HuH-7.5 (cell line): ENCODE data around the gene ITGB5.
A peak's percentile ranks its signal among the peaks of the same experiment; 100 is the strongest.
"Not testable (repeated sequence)": the region's sequence is repeated elsewhere in the genome, so short reads cannot be mapped to it uniquely, and the experiment has no call there.

ENCODE experiments used
- DNase-seq: peaks from one replicate; pipeline ENCODE4 v3.0.0; 2011; ENCODE audit warnings: low spot score

ITGB5 gene

DNA sequence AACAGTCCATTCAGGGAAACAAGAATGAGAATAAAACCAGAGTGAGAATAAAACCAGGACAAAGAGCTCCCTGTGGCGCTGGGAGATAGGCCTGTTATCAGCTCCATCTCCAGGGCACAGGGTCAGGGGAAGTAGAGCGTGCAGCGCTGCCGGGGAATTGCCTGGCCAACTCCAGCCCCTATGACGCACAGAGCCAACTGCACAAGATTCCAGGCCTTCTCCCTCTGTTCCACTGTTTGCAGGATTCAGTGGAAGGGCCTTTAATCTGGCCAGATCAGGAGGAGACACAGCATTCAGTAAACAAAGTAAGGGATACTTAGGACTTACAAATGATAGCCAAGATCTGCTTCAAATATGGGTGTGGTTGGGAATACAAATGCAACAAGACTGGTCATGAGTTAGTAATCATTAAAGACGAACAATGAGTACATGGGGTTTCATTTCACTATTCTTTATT lies 49.4 kb downstream of the ITGB5 start:
- DNase-seq = peak; percentile 58

DNA sequence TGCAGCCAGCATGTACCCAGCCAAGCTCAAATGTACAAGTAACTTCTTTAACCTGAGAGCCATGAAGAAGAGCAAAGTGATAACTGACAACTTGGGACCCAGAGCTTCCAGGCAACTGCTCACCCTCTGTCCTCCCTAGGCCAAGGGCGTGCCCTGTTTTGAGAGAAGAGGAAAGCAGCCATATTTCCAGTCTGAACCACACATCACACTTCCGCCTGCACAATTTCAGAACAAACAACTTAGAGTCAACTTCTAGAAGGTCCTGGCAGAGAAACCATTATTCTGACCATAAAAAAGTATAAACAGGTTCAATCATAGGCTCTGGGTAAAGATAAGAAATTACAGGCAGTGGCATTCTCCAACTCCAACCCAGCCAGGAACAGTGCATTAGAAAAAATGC lies 50.1 kb downstream of the ITGB5 start:
- no peak for DNase-seq

DNA sequence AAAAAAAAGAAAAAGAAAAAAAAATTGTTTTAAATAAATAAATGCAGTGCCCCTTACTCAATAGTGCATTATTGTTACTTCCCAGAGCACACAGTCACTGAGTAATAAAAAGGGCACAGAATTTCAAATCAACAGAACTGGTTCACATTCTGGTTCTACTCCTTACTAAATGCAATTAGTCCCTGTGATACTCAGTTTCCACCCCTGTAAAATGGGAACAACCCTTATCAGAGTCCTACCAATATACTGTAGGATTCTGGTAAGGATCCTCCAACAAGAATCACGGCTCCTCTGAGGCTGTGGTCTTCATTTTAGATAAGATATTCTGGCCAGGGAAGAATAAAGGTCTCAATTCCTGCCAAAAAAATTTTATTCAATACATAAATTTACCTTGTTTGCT lies 50.7 kb downstream of the ITGB5 start:
- no peak for DNase-seq

DNA sequence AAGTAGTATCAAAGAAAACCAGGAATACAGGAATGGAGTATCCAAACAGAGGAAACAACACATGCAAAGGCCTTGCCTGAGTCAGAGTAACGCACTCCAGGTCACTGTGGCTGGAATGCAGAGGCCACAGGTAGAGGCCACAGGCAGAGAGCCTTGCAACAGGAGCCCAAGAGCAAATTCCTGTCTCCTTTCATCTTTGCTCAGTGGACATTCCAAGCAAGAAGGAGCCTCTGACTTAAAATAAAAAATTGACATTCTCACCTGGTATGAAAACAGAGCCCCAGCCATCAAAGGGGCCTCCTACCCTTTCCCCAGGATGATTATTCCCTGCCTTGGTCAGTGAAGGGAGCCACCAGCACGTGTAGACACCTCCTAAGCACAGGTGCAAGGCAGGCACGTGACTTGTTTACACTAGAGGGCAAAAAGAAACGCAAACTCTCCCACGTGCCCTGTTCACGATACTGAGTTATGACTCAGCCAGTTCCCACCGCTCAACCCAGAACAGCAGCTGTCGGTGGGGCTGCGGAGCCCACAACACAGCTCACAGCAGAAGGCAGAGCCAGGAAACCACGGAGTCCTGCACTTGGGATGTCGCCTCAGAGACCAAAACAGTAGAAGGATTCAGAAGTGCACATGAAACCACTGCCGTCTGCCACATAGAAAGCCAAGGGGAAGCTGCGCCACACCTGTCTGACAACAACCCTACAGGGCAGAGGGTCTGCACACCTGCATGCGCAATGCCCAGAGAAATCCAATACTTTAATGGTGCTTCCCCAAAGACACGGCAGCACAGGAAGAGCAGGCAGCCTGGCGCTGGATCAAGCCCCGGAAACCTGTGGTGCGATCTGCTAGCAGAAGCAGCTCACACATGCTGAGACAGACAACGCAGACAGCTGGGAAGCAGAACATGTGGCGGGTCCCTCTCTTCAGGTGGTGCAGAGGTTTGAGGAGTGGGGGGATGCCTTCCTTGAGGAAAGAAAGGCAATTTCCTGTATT lies 52.1 kb downstream of the ITGB5 start:
- DNase-seq = no peak

DNA sequence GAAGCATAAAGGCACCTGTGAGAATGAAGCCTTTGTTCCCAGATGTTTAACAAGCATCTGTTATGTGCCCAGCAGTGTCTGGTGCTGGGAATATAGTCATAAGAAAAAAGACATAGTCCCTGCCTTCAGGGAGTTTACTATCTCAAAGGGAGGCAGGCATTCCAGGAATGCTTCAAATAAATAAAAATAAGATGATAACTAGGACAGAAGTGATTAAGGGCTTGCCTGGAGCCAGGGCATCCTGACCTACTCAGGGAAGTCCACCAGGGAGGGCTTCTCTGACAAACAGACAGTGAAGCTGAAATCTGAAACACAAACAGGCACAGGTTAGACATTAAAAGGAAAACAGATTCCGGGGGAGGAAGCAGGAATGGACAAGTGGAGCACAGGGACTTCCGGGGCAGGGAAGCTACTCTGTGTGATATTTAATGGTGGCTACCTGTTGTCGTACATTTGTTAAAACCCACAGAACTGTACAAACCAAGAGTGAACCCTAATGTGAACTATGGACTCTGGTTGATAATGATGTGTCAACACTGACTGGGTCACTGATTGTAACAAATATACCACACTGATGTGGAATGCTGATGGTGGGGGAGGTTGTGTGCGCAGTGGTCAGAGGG lies 53.3 kb downstream of the ITGB5 start:
- peak; percentile 35 for DNase-seq

DNA sequence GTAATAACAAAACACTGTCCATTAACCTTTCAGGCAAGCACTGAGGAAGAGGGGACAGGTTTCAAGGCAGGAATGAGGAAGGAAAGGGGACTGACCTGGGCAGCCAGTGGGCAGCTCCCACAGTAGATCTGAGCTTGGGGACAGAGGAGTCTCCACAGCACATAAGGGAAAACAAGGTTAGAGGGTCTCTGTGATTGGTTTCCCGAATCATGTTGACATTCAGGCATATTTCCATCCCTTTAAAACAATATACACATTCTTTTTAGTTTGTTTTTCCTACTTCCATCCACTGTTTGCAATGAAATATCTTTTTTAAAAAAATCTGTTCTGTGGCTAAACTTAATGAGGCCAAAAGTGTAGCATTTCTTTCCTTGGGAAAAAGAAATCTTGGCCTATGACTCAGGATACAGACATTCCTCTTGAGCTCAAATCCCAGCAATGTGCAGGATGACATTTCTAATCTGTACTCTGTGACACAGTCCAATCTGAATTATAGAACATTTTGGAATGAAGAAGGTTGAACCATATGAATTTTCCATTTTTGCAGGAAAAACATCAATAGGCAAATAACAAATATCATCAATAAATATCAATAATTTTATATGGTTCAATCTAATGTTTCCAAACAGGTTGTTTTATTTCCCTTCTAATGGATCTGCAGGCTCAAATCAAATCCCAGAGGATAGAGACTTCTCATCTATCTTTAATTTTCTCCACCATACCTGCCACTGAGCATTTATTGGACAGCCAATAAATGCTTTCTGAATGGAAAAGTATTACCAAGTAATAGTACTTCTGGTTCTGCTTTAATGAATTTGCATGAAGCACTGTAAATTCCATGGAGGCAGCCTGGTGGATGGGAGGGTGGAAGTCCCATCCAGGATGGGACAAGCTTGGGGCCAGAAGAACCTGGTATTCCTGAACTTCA lies 54.1 kb downstream of the ITGB5 start:
- DNase-seq = no peak

DNA sequence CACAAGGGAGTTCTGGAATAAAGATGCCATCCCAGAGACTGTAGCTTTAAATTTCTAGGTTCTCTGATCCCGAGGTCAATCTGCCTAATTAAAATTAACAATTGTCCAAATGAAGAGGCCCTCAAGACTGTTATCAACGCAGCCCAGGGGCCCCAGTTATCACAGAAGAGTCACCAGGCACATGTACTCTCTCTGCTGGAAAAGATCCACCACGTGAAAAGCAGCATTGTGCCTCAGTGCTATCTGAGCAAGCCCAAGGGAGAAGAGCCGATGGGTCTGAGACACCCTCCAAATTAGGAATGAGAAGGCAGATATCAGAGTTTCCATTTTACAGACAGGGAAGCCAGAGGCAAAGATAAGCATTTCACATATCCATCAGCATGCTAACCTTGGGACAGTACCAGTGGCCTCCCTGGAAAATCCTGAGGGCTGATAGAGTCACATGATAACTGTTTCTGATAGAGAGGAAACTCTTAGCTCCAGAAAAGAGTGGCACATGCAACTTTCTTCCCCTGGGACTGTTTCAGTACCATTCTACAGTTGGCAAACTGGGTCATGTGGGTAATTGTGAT lies 55.5 kb downstream of the ITGB5 start:
- DNase-seq = no peak

DNA sequence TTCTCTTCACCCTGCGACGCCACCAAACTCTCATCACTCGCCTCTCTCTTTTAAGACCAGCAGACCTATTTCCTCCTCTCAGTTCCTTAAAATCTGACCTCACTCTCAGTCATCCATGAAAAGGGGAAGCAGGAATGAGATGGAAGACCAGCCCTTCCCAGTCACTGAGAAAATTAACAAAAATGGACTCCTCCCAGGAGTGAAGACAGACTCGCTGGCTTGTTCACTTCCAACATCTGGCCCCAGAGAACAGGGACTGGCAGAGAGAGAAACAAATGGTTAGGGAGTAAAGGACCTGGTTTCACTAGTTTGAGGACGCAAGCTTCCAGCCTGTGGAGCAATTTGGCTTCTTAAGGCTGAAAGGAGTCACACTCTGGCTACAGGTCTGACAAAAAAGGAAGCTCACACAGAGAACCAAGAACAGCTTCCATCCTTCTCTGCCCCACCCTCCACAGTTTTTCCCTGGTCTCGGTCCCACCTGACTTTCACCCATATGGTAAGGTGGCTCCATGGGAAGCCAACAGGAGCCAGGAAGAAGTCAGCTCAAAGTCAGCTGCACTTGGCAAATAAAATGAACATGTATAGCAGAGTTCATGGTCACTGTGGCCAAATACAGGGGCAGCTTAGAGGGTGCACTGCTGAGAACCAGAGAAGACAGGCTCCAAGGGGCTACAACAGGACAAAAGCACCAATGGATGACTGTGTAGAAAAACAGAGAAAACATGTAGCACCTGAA lies 57.2 kb downstream of the ITGB5 start:
- no peak for DNase-seq

DNA sequence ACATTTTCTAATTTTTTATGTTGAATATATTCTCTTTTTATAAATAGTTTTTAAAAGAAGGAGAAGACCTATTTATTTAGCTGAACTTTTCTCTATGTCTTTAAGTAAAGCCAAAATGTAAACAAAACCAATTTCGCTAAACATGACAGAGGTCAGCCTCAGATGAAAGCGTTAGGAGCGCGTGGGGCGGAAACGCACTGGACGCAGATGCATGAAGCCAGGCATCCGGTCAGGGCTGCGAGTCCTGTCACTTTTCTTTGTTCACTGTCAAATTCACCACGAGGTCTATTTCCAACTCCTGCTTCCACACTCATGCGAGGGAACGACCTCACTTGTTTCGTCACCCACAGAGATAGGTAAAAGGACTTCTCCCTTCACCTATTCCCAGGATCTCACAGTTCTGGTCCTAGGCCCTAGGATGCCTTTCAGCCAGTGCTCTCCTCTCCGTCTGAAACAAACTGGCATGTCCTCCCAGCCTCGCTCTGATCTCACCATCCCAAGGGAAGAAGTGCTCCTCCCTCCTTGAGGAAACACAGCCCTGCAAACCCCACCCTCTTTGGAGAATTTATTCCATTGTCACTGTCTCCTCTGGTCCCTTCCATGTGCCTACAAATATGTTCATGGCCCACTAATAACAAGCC lies 57.9 kb downstream of the ITGB5 start:
- DNase-seq = no peak

DNA sequence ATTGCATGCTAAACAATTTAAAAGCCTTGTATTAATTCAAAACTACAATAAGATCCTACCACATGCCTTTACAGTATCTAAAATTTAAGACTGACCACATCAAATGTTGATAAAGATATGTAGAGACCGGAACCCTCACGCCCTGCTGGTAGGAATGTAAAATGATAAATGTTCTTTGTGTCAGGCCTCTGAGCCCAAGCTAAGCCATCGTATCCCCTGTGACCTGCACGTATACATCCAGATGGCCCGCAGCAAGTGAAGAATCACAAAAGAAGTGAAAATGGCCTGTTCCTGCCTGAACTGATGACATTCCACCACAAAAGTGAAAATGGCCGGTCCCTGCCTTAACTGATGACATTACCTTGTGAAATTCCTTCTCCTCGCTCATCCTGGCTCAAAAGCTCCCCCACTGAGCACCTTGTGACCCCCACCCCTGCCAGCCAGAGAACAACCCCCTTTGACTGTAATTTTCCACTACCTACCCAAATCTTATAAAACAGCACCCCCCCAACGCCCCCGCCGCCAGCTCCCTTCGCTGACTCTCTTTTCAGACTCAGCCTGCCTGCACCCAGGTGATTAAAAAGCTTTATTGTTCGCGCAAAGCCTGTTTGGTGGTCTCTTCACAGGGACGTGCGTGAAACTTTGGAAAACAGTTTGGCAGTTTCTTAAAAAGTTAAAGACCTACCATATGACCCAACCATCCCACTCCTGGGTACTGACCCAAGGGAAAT lies 59.5 kb downstream of the ITGB5 start:
- DNase-seq = not testable (repeated sequence)

DNA sequence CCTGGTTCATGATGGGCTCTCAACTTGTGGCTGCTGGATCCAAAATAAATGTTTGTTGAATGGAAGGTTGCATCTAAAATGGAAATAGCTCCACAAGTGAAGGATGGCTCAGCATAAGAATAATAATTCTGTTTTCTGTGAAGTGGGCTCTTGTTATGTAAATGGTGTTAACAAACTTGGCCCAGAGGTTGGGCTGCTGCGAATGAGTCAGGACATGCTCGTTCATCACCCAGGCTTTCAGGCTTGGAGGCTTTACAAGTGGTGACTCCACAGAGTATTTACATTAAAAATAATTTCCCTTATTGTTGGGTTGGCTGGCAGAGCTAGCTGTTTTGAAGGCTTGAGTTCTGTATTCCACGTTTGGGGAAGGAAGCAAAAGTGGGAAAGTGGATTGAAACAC lies 60.5 kb downstream of the ITGB5 start:
- no peak for DNase-seq

DNA sequence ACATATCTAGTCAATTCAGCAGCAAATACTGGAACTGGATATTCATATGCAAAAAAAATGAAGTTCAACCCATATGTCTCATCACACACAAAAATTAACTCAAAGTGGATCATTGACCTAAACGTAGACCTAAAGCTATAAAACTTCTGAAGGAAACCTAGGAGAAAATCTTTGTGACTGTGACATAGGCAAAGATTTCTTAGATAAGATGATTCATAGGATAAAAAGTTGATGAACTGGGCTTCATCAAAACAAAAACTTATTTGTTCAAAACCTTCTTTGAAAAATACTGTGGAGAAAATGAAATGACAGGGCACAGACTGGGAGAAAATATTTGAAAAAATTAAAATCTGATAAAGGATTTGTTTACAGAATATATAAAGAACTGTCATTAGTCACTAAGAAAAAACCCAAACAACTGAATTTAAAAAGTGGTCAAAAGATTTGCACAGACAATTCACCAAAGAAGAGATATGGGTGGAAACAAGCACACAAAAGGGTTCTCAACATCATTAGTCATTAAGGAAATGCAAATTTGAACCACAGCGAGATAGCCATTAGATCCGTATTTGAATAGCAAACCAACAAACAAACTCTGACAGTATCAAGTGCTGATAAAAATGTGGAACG lies 62.8 kb downstream of the ITGB5 start:
- no peak for DNase-seq

DNA sequence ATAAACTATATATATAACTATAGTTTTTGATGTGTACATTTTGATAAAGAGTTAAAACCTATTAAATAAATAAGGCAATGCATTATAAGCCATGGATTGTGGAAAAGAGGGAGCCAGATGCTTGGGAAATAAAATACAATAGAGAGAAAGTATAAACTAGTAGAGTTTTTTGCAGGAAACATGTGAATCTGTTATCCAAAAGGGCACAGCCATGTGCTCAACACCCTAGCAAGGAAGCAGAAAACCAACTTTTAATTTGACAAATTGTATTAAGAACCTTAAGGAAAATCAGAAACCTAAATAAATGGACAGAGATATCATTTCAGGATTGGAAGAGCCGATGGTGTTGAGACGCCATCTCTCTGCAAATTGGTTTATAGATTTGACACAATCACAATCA lies 63.5 kb downstream of the ITGB5 start:
- DNase-seq = no peak

DNA sequence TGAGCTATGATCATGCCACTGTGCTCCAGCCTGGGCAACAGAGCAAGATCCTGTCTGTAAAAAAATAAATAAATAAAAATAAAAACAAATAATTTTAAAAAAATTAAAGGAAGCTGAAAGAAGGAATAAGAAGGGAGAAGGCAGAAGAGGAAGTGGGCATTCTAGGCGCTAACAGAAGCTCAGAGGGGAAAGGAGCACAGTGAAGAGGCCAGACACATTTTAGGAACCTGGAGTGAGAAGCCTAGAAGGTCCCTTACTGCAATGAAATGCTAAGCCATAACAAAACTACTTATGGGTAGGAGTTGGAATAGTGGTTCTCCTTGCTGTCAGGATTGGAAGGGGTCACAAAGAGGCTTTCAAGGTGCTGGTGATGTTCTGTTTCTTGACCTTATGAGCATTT lies 64.0 kb downstream of the ITGB5 start:
- no peak for DNase-seq

DNA sequence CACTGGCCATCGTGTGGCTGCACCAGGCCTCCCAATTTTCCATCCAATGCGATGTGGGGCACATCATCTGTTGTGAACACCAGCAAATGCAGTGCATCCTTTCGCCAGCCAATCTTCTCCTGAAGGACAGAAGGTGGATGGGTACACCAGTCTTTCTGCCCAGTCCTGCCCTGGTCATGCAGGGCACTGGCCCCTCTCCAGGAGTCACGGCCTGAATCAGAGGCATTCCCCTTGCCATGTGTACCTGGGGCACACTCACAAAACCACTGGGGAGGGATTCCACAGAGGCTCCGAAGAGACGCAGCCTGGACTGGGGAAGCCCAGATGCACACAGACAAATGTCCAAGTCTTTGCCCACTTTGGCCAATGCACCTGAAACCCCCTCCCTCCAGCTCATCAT lies 65.8 kb downstream of the ITGB5 start:
- DNase-seq = no peak

DNA sequence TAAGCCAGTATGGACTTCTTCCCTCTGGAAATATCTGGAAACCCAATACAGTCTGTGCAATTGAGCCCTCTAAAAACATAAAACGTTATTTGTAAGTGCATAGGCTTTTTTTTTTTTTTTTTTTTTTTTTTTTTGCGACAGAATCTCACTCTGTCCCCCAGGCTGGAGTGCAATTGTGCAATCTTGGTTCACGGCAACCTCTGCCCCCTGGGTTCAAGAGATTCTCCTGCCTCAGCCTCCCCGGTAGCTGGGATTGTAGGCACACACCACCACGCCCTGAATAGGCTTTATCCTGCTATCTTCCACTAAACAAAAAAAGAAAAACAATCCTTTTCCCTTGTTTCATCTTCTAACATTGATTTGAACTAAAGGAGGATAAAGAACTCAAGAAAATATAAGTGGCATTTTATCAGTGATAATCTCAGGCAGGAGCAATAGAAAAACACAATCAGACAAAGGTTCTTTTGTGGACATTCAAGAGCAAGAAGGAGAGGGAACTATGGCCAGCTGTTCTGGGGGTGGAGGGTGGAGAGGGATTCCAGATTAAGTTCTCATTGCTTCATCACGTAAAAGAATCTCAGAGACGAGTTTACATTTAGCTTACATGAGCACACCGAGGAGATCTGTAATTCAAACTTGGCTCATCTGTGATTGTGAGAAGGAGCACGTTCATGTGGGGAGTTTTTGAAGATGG lies 68.6 kb downstream of the ITGB5 start:
- no peak for DNase-seq

DNA sequence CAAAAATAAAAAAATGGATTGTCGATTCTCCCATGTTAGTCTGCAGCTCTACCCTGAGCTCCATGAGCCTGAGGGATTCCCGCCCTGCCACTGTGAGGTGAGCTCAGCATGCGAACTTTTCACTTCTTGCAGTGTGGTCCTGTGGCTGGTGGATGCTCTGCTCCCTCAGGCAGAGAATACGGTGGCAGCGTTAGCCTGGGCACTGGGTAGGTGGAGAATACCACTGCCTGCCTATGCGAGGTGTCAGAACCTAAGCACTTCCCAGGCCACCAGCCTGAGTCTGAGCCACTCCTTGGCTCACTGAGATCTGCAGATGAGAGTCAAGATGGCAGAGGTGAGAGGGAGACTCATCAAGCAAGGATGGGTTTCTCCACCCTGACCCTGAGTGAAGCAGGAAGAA lies 70.1 kb downstream of the ITGB5 start:
- DNase-seq = no peak

DNA sequence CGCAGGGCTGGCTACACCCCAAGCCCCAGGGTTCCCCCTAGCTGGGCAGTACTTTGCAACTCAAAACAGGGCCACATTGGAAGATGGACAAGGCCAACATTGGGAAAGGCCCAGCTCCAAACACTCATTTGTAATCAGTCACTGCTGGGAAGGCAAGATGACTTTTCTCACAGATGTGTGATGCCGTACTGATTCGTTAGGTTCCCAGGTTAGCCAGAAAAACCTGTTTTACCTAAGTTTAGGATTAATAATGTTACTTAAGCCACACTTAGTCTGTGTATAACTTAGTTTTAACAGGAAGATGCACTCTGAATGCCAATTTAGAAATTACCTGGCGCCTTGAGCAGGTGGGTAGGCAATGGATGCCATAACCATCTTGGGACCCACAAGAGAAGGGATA lies 71.0 kb downstream of the ITGB5 start:
- DNase-seq = no peak

DNA sequence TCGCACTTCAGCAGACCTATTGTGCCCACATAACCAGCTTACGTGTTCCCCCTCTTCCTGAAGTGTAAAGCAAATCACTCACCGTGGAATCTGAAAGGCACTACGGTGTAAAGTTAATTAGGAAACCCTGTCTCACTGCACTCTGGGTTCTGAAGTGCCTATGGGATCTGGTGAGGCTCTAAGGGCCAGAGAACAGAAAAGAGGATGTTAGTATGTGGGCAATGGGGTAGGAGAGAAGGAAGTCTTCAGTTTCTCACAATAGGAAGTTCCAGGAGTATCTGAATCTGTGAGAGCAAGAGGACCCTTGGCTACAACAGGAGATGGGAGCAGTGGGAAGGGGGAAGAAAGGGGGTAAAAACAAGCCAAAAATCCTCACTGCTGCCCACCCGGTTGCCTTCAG lies 71.4 kb downstream of the ITGB5 start:
- DNase-seq = no peak
